Hepatocyte (in vitro differentiated cells): ENCODE measurements around the gene CPNE4. TPM values are rescaled to one million over a fixed set of nuclear protein-coding genes. Genes with fewer than 3 reads are reported as not detected.

Experiments
- DNase-seq: peaks from one replicate; pipeline ENCODE4 v3.0.0-alpha.2; 2016; ENCODE audit warnings: low spot score
- H2AFZ ChIP-seq: fragments of 200-600 bp; sonication (generic); 2 replicates; pipeline ENCODE4 v1.6.0; 2016; ENCODE audit warnings: antibody characterized with exemption, mild to moderate bottlenecking
- H3K27ac ChIP-seq: fragments of 200-600 bp; sonication (generic); 2 replicates; pipeline ENCODE4 v1.5.1; 2016; ENCODE audit warnings: mild to moderate bottlenecking
- H3K27me3 ChIP-seq: fragments of 200-600 bp; sonication (generic); 2 replicates; pipeline ENCODE4 v1.6.1; 2016
- H3K36me3 ChIP-seq: fragments of 200-600 bp; sonication (generic); replicated peaks from 2 replicates; pipeline ENCODE4 v1.5.1; 2016; ENCODE audit warnings: low read depth; ENCODE audit not compliant: insufficient read depth
- H3K4me1 ChIP-seq: fragments of 200-600 bp; sonication (generic); 2 replicates; pipeline ENCODE4 v1.5.1; 2016; ENCODE audit warnings: mild to moderate bottlenecking, moderate library complexity; ENCODE audit not compliant: insufficient read depth
- H3K4me2 ChIP-seq: fragments of 200-600 bp; sonication (generic); 2 replicates; pipeline ENCODE4 v1.6.0; 2016
- H3K4me3 ChIP-seq: fragments of 200-600 bp; sonication (generic); 2 replicates; pipeline ENCODE4 v1.5.1; 2016; ENCODE audit warnings: mild to moderate bottlenecking
- H3K79me2 ChIP-seq: fragments of 200-600 bp; sonication (generic); 2 replicates; pipeline ENCODE4 v1.6.0; 2017; ENCODE audit warnings: mild to moderate bottlenecking
- H3K9me2 ChIP-seq: fragments of 200-600 bp; sonication (generic); replicated peaks from 2 replicates; pipeline ENCODE4 v1.6.0; 2017; ENCODE audit warnings: mild to moderate bottlenecking; ENCODE audit not compliant: insufficient read depth
- H3K9me3 ChIP-seq: fragments of 200-600 bp; sonication (generic); 2 replicates; pipeline ENCODE4 v1.5.1; 2016; ENCODE audit warnings: low read depth, mild to moderate bottlenecking
- H4K20me1 ChIP-seq: fragments of 200-600 bp; sonication (generic); 2 replicates; pipeline ENCODE4 v1.6.0; 2016; ENCODE audit warnings: mild to moderate bottlenecking; ENCODE audit not compliant: insufficient read depth, poor library complexity, severe bottlenecking
- CTCF ChIP-seq: fragments of 200-600 bp; sonication (generic); IDR thresholded peaks from 2 replicates; pipeline ENCODE4 v1.5.1; 2016; ENCODE audit warnings: antibody characterized with exemption, mild to moderate bottlenecking; ENCODE audit not compliant: poor library complexity
- EZH2 ChIP-seq: fragments of 200-600 bp; sonication (generic); IDR thresholded peaks from 2 replicates; pipeline ENCODE4 v1.6.1; 2016; ENCODE audit warnings: antibody characterized with exemption, mild to moderate bottlenecking, borderline replicate concordance
- EZH2phosphoT487 ChIP-seq: fragments of 200-600 bp; sonication (generic); IDR thresholded peaks from one replicate; pipeline ENCODE4 v1.6.1; 2018; ENCODE audit warnings: antibody characterized with exemption, mild to moderate bottlenecking, low read depth, moderate library complexity; ENCODE audit not compliant: unreplicated experiment, severe bottlenecking
- WGBS: methylation state at CpG from one replicate; pipeline ENCODE4 v1.1.6; 2016; ENCODE audit warnings: low lambda C conversion rate; ENCODE audit errors: missing lambda C conversion rate; 5-methylcytosine and 5-hydroxymethylcytosine counted together
- polyA plus RNA-seq: library from polyadenylated mRNA; unstranded; fragments of >200 nt; fragmentation: Nextera tagmentation; extraction: Ambion mirVana; gene quantifications from 2 replicates; pipeline ENCODE4 v1.2.1, GENCODE V29; 2016
- total RNA-seq: library from RNA; depleted of rRNA; stranded (reverse); fragments of >200 nt; gene quantifications from 2 replicates; pipeline ENCODE4 v1.2.3, GENCODE V29; 2014

The CPNE4 gene
- total and polyA plus RNA-seq, 2 experiments from 2014 or later, result 0.37 to 0.52 TPM

GRCh38 chr3:132016061-132017041 lies 18.5 kb downstream of the CPNE4 start:
- no peaks in the 10 kb centered on the region for H3K36me3 ChIP-seq

GRCh38 chr3:132014105-132014504 lies 20.7 kb downstream of the CPNE4 start:
- Histone ChIP-seq H3K79me2 (no peaks in the 10 kb centered on the region), H3K9me3 (no peaks in the 10 kb centered on the region), H3K36me3 (no peaks in the 10 kb centered on the region), H3K27me3 (peaks cover 9% of the 10 kb centered on the region), H3K4me1 (no peaks in the 10 kb centered on the region), H3K27ac (no peak overlapping the region), H3K4me3 (no peak overlapping the region), H4K20me1 (no peaks in the 10 kb centered on the region), H2AFZ (no peak overlapping the region), H3K4me2 (no peak overlapping the region), H3K9me2 (no peaks in the 10 kb centered on the region)
- WGBS, result 86% methylated on average over 3 of the region's 3 CpGs
- no peak for DNase-seq
- TF ChIP-seq EZH2, result no peak
- TF ChIP-seq EZH2phosphoT487, result no peak
- TF ChIP-seq CTCF, result no peak

More at GRCh38 chr3:132016061-132017041, 18.5 kb downstream of the CPNE4 start:
- Histone ChIP-seq H2AFZ (no peak overlapping the region), H4K20me1 (no peaks in the 10 kb centered on the region), H3K27me3 (peaks cover 25% of the 10 kb centered on the region), H3K9me2 (no peaks in the 10 kb centered on the region), H3K27ac (no peak overlapping the region), H3K4me2 (no peak overlapping the region), H3K4me3 (no peak overlapping the region), H3K4me1 (no peaks in the 10 kb centered on the region), H3K9me3 (no peaks in the 10 kb centered on the region), H3K79me2 (no peaks in the 10 kb centered on the region)
- no peak for TF ChIP-seq EZH2phosphoT487
- TF ChIP-seq CTCF, result no peak
- TF ChIP-seq EZH2, result no peak
- DNase-seq, result no peak
- 71% methylated on average over 7 of the region's 7 CpGs for WGBS

GRCh38 chr3:132009241-132009640 lies 25.6 kb downstream of the CPNE4 start:
- Histone ChIP-seq H3K4me3 (no peak overlapping the region), H3K4me1 (no peaks in the 10 kb centered on the region), H3K9me3 (no peaks in the 10 kb centered on the region), H3K4me2 (no peak overlapping the region), H2AFZ (no peak overlapping the region), H3K27ac (no peak overlapping the region), H4K20me1 (no peaks in the 10 kb centered on the region), H3K27me3 (no peaks in the 10 kb centered on the region), H3K36me3 (no peaks in the 10 kb centered on the region), H3K9me2 (no peaks in the 10 kb centered on the region), H3K79me2 (no peaks in the 10 kb centered on the region)
- DNase-seq, result no peak
- no peak for TF ChIP-seq EZH2phosphoT487
- no peak for TF ChIP-seq CTCF
- TF ChIP-seq EZH2, result no peak
